ENCODE data around the gene PRKRIP1. TPM values are rescaled to one million over a fixed set of nuclear protein-coding genes. Genes with fewer than 3 reads are reported as not detected.

The PRKRIP1 gene
- total RNA-seq, 1 experiment from 2014 or later, result 36.8 TPM

DNA sequence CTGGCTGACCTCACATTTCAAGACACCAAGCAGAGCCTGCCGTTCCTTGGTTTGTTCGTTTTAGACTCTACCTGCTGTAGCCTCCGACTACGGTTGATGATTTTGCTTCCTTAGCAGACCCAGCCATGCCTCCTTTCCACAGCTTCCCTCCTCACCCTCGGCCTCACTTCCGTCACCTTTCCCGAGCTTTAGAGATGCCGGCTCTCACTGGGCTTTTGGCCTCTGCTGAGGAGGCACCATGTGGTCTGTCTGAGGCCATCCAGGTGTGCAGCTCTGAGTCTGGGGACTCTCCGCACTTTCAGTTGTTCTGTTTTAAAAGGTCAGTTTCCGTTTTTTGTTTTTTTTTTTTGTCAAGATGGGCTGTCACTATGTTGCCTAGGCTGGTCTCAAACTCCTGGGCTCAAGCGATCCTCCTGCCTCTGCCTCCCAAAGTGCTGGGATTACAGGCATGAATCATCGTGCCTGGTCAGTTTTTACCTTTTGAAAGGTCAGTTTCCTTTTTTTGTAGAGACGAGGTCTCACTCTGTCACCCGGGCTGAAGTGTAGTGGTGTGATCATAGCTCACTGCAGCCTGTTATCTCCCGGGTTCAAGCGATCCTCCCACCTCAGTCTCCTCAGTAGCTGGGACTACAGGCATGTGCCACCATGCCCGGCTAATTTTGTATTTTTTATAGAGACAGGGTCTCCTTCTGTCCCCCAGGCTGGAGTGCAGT, 49.0 kb downstream of the PRKRIP1 start:
- ChIA-PET POLR2A (no interaction called here), CTCF (interaction anchor here (0.7 kb wide), 1 partner anchor 402 kb away, joined by 3 read pairs; no protein-coding TSS in a partner anchor)
- H3K27ac Mint-ChIP-seq (ENCODE audit: low read depth, unreplicated experiment), result no peak overlapping the region
- no TSS peak for BruUV-seq (replicated peaks)
- H3K27me3 Mint-ChIP-seq (ENCODE audit: insufficient read depth, unreplicated experiment), result no peaks in the 10 kb centered on the region
- TF ChIP-seq, protein P1, sequence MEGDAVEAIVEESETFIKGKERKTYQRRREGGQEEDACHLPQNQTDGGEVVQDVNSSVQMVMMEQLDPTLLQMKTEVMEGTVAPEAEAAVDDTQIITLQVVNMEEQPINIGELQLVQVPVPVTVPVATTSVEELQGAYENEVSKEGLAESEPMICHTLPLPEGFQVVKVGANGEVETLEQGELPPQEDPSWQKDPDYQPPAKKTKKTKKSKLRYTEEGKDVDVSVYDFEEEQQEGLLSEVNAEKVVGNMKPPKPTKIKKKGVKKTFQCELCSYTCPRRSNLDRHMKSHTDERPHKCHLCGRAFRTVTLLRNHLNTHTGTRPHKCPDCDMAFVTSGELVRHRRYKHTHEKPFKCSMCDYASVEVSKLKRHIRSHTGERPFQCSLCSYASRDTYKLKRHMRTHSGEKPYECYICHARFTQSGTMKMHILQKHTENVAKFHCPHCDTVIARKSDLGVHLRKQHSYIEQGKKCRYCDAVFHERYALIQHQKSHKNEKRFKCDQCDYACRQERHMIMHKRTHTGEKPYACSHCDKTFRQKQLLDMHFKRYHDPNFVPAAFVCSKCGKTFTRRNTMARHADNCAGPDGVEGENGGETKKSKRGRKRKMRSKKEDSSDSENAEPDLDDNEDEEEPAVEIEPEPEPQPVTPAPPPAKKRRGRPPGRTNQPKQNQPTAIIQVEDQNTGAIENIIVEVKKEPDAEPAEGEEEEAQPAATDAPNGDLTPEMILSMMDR (IDR thresholded peaks at IDR 0.05; ENCODE audit: unreplicated experiment), result no peak
- intact Hi-C loops (cut with micrococcal nuclease), result no loop called here
- no peak overlapping the region for H3K4me3 Mint-ChIP-seq (ENCODE audit: unreplicated experiment)
- DNase-seq (ENCODE audit: unreplicated experiment), result no peak
- H3K36me3 Mint-ChIP-seq (ENCODE audit: insufficient read depth, unreplicated experiment), result peaks cover 12% of the 10 kb centered on the region
- no peaks in the 10 kb centered on the region for H3K4me1 Mint-ChIP-seq (ENCODE audit: insufficient read depth, unreplicated experiment)
- H3K9me3 Mint-ChIP-seq (ENCODE audit: unreplicated experiment), result no peaks in the 10 kb centered on the region

DNA sequence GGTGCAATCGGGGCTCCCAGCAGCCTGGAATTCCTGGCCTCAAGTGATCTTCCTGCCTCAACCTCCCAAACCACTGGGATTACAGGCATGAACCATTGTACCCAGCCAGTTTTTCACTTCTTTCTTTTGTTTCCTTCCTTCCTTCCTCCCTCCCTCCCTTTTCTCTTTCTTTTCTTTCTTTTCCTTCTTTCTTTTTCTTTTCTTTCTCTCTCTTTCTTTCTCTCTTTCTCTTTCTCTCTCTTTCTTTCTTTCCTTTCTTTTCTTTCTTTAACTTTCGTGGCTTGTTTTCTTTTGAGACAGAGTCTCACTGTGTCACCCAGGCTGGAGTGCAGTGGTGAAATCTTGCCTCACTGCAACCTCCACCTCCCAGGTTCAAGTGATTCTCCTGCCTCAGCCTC, 49.5 kb downstream of the PRKRIP1 start:
- no peak overlapping the region for H3K4me3 Mint-ChIP-seq (ENCODE audit: unreplicated experiment)
- TF ChIP-seq, protein P1 (IDR thresholded peaks at IDR 0.05; ENCODE audit: unreplicated experiment), result no peak
- H3K4me1 Mint-ChIP-seq (ENCODE audit: insufficient read depth, unreplicated experiment), result no peaks in the 10 kb centered on the region
- no peak for DNase-seq (ENCODE audit: unreplicated experiment)
- intact Hi-C loops (cut with micrococcal nuclease), result no loop called here
- BruUV-seq (replicated peaks), result no TSS peak
- peaks cover 12% of the 10 kb centered on the region for H3K36me3 Mint-ChIP-seq (ENCODE audit: insufficient read depth, unreplicated experiment)
- no peaks in the 10 kb centered on the region for H3K9me3 Mint-ChIP-seq (ENCODE audit: unreplicated experiment)
- POLR2A ChIA-PET, result no interaction called here
- no peak overlapping the region for H3K27ac Mint-ChIP-seq (ENCODE audit: low read depth, unreplicated experiment)
- CTCF ChIA-PET, result no interaction called here
- no peaks in the 10 kb centered on the region for H3K27me3 Mint-ChIP-seq (ENCODE audit: insufficient read depth, unreplicated experiment)

DNA sequence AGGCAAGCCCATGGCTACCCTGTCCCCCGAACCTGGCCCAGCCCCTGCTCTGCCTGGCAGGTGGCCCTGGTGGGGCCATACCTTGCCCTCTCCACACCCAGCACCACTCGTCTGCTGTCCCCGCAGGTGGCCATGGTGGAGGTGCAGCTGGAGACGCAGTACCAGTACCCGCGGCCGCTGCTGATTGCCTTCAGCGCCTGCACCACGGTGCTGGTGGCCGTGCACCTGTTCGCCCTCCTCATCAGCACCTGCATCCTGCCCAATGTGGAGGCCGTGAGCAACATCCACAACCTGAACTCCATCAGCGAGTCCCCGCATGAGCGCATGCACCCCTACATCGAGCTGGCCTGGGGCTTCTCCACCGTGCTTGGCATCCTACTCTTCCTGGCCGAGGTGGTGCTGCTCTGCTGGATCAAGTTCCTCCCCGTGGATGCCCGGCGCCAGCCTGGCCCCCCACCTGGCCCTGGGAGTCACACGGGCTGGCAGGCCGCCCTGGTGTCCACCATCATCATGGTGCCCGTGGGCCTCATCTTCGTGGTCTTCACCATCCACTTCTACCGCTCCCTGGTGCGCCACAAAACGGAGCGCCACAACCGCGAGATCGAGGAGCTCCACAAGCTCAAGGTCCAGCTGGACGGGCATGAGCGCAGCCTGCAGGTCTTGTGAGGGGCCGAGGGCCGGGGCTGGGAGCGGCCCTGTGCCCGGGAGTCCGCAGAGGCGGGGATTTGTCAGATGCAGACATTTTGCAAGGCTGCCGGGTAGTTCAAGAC, 50.4 kb downstream of the PRKRIP1 start:
- no peak overlapping the region for H3K4me3 Mint-ChIP-seq (ENCODE audit: unreplicated experiment)

DNA sequence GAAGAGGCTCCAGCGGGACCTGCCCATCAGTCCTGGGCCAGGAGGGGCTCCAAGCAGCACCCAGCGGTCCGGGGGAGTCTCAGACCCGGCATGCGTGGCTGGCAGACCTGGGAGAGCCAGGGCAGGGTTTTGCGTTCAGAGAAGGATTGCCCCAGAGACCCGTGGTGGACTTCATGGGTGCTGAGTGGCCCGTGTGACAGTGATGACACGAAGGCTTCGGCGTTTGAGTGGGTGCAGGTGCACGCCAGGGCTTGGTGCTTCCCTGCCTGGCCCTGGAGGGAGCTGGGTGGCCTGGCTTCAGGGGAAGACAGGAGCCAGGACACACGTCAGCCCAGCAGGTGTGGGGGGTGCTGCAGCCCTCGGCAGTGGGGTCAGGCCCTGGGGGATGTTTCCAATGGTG, 51.1 kb downstream of the PRKRIP1 start:
- H3K4me1 Mint-ChIP-seq (ENCODE audit: insufficient read depth, unreplicated experiment), result no peaks in the 10 kb centered on the region
- no peaks in the 10 kb centered on the region for H3K9me3 Mint-ChIP-seq (ENCODE audit: unreplicated experiment)
- no peak for DNase-seq (ENCODE audit: unreplicated experiment)
- BruUV-seq (replicated peaks), result no TSS peak
- CTCF ChIA-PET, result no interaction called here
- intact Hi-C loops (cut with micrococcal nuclease), result no loop called here
- H3K27ac Mint-ChIP-seq (ENCODE audit: low read depth, unreplicated experiment), result no peak overlapping the region
- POLR2A ChIA-PET, result no interaction called here
- H3K36me3 Mint-ChIP-seq (ENCODE audit: insufficient read depth, unreplicated experiment), result peaks cover 12% of the 10 kb centered on the region
- TF ChIP-seq, protein P1 (IDR thresholded peaks at IDR 0.05; ENCODE audit: unreplicated experiment), result no peak
- H3K4me3 Mint-ChIP-seq (ENCODE audit: unreplicated experiment), result no peak overlapping the region
- no peaks in the 10 kb centered on the region for H3K27me3 Mint-ChIP-seq (ENCODE audit: insufficient read depth, unreplicated experiment)

More for the DNA sequence above, 50.4 kb downstream of the PRKRIP1 start:
- no peaks in the 10 kb centered on the region for H3K9me3 Mint-ChIP-seq (ENCODE audit: unreplicated experiment)
- no TSS peak for BruUV-seq (replicated peaks)
- H3K4me1 Mint-ChIP-seq (ENCODE audit: insufficient read depth, unreplicated experiment), result no peaks in the 10 kb centered on the region
- intact Hi-C loops (cut with micrococcal nuclease), result no loop called here
- H3K27ac Mint-ChIP-seq (ENCODE audit: low read depth, unreplicated experiment), result no peak overlapping the region
- POLR2A ChIA-PET, result no interaction called here
- no peak for DNase-seq (ENCODE audit: unreplicated experiment)
- no peaks in the 10 kb centered on the region for H3K27me3 Mint-ChIP-seq (ENCODE audit: insufficient read depth, unreplicated experiment)
- TF ChIP-seq, protein P1 (IDR thresholded peaks at IDR 0.05; ENCODE audit: unreplicated experiment), result no peak
- peaks cover 12% of the 10 kb centered on the region for H3K36me3 Mint-ChIP-seq (ENCODE audit: insufficient read depth, unreplicated experiment)
- CTCF ChIA-PET, result no interaction called here
